Tibial nerve (tissue), 4 donors: ENCODE results near the gene VWDE.

Experiments used
- CTCF ChIP-seq, 5 experiments: fragments of 200-600 bp in 3 of 5; fragments of 450-650 bp in 2 of 5; sonication (generic) in 3 of 5; IDR thresholded peaks; one replicate each; pipeline ENCODE4 v1.5.1; 2016 to 2019; ENCODE audit warnings: antibody characterized with exemption in 5 of 5, mild to moderate bottlenecking in 3 of 5, moderate library complexity in 2 of 5
- EP300 ChIP-seq, 2 donors: sonication (generic); formaldehyde crosslinking; IDR thresholded peaks; one replicate each; pipeline ENCODE4 v1.6.1; 2017; ENCODE audit warnings: antibody characterized with exemption in 2 of 2, mild to moderate bottlenecking in 1 of 2
- POLR2A ChIP-seq, 2 donors: fragments of 450-650 bp; IDR thresholded peaks; one replicate each; pipeline ENCODE4 v1.6.1; 2017; ENCODE audit warnings: antibody characterized with exemption in 2 of 2, mild to moderate bottlenecking in 2 of 2, moderate library complexity in 2 of 2

GRCh38 chr7:12423997-12424745 is 20.5 kb upstream of the VWDE start:
- TF ChIP-seq CTCF (IDR thresholded peaks at IDR 0.05) (no peak), POLR2A (IDR thresholded peaks at IDR 0.05) (no peak), EP300 (IDR thresholded peaks at IDR 0.05) (no peak)
